Measurements from ENCODE around the gene MCOLN1.

GRCh38 chr19:7541828-7542443, 19.5 kb downstream of the MCOLN1 start:
- TF ChIP-seq, protein P1, sequence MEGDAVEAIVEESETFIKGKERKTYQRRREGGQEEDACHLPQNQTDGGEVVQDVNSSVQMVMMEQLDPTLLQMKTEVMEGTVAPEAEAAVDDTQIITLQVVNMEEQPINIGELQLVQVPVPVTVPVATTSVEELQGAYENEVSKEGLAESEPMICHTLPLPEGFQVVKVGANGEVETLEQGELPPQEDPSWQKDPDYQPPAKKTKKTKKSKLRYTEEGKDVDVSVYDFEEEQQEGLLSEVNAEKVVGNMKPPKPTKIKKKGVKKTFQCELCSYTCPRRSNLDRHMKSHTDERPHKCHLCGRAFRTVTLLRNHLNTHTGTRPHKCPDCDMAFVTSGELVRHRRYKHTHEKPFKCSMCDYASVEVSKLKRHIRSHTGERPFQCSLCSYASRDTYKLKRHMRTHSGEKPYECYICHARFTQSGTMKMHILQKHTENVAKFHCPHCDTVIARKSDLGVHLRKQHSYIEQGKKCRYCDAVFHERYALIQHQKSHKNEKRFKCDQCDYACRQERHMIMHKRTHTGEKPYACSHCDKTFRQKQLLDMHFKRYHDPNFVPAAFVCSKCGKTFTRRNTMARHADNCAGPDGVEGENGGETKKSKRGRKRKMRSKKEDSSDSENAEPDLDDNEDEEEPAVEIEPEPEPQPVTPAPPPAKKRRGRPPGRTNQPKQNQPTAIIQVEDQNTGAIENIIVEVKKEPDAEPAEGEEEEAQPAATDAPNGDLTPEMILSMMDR (conservative IDR thresholded peaks at IDR 0.05 in 1 of 2, IDR thresholded peaks at IDR 0.05 in 1 of 2; ENCODE audit: extremely low read depth in 1 of 2, insufficient read depth in 1 of 2, low read depth in 1 of 2, low read length in 2 of 2), result no peak
- no peak for TF ChIP-seq EZH2 (IDR thresholded peaks at IDR 0.05; ENCODE audit: borderline replicate concordance, low read length)

All from mammary epithelial cell (primary cell).